Stimulated activated CD8-positive, alpha-beta memory T cell treated with anti-CD3 and anti-CD28 coated beads, Interleukin-7, amount 100 ng/mL, for 4 hours (primary cell): ENCODE measurements around the gene SHC1.
A peak's percentile ranks its signal among the peaks of the same experiment; 100 is the strongest.

Experiments
- DNase-seq, 2 donors: peaks; one replicate each; pipeline ENCODE4 v3.0.0-alpha.2; 2020; ENCODE audit warnings: low read depth in 2 of 2

The SHC1 gene

DNA sequence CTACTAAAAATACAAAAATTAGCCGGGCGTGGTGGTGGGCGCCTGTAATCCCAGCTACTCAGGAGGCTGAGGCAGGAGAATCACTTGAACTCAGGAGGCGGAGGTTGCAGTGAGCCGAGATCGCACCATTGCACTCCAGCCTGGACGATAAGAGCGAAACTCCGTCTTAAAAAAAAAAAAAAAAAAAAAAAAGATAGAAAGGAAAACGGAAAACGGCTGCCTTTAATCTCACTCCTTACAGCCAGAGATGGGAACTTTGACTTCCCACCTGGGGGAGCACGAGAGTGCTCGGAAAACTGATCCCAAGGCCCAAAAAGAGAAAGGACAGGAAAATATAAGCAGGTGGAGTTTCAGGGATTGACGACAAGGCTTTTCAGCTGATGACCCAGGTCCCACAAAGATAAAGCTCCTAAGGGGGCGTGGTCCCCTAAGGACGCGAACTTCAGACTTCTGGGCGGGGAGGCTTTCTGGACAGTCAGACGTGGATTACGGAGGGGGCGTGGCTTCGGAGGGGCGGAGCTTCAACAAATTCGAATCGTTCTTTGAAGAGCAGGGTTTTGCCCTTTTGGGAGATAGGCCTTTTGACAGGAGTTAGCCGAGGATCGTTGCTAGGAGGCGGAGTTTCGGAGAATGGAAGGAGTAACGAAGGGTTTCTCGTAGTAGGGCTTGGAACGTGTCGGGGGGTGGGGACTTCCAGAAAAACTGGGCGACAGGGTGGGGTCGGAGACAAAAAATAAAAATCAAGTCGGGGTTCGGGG, 3.0 kb upstream of the SHC1 start:
- peak; percentile 80 to 84 for DNase-seq

DNA sequence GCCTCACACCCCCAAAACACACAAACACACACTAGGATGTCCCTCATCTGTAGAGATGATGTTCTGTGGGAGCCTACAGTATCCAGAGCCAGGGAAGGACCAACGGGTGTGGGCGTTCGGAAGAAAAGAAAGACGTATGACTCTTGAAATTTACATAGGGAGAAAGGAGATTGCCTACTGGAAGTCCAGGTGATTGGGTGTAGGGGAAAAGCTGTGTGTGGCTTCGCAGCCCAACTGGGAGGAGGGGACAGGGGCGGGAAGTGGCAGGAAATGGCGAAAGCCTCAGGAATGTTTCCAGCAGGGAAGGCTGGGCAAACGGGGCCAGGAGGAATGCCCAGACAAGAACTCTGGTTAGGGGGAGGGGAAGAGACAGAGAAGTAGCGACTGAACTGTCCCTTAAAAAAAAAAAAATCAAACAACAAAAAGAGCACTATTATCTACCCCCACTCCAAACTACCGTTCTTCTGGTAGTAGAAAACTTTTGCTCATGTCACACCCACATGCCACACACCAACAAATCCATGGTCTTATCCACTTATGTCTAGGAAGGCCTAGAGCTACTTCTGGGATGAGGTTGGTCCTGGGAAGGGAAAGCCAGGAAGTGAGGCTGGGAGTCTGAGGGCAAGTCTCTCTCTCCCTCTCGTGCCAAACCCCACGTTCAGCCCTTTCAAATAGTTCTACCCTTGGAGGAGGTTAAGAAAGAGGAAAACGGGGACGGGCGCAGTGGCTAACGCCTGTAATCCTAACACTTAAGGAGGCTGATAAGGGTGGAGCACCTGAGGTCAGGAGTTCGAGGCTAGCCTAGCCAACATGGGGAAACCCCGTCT, 2.2 kb upstream of the SHC1 start:
- no peak for DNase-seq

- no peak for DNase-seq
Observed at GRCh38 chr1:154972213-154972516, 1.6 kb upstream of the SHC1 start.

DNA sequence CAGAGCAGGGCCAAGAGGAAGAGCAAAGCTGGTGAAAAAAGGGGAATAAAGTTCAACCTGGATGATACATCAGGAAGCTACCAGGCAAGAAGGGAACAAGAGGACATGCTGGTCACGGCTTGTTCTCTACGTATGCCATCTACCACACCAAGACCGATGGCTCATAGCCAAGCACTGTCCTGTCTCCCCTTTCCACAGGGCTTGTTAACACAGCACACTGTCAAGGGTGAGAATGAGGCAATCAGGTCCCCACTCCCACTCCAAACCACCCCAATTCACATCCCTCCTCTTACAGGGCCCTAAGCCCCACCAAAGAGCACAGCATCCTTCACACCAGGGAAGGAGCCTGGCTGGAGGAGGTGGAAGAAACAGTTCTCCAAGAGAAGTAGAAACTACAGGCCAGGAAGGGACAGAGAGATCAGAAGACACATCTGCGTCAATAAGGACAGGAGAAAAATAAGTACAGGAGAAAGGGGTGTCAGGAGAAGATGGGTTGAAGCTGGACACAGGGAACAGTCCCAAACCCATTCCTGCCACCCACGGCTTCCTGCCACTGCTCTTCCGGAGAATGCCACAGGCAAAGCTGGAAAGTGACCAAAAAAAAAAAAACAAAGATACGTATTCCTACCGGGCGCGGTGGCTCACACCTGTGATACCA, 923 bp upstream of the SHC1 start:
- no peak for DNase-seq

- no peak for DNase-seq
Observed at GRCh38 chr1:154969860-154970452, 591 bp downstream of the SHC1 start.

DNA sequence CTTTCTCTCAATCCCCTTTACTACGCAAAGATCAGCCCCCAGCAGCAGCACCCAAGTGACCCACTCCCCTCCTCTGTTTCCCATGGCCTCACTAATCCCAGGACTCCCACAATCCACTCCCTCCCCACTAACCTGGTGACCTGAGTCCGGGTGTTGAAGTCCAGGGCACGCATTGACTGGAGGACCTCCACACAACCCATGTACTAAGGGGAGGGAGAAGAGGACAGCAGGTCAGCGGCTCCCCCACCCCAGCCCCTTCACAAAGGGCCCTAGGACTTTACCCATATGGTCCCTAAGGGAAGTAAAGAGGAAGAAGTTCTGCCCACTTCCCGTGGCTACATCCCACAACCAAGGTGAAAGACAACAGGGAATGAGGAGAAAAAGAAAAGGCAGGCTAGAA, 1.3 kb downstream of the SHC1 start:
- no peak for DNase-seq

GRCh38 chr1:154968731-154969130, 1.8 kb downstream of the SHC1 start:
- DNase-seq, result no peak

- no peak for DNase-seq
Observed at GRCh38 chr1:154967331-154967950, 3.1 kb downstream of the SHC1 start.

DNA sequence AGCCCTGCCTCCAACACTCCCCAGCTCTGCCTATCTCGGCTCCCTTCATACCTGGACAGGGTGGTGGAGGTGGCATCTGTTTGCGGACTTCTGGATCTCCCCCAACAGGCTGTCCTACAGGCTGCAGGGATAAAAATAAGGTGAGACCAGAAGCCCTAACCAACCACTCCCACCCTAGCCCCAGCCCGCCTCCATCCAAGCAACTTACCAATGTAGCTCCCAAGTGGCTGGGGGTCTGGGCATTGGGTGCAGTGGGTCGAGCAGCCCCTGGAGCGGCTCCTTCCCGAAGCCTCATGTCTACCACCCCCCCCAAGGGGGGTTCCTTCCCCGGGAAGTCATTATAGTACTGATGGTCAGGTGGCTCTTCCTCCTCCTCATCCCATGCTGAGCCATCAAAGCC, 4.4 kb downstream of the SHC1 start:
- no peak for DNase-seq

GRCh38 chr1:154964359-154964758, 6.2 kb downstream of the SHC1 start:
- DNase-seq, result no peak

DNA sequence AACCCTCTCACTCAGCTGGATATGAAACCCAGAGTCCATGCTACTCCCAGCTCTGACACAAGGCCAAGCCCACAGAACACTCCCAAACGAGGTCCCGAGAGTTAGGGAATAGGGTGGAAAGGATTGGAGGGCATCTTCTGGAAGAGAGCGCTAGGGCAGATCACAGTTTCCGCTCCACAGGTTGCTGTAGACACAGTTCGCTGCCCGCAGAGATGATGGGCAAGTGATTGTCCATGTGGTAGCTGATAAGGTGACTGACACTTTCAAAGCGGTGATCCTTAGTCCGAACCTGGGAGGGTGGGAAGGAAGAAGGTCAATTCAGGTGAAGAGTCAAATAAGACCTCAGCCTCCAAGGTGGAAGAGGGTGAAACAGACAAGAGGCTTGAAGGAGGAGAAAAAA, 6.9 kb downstream of the SHC1 start:
- no peak for DNase-seq

DNA sequence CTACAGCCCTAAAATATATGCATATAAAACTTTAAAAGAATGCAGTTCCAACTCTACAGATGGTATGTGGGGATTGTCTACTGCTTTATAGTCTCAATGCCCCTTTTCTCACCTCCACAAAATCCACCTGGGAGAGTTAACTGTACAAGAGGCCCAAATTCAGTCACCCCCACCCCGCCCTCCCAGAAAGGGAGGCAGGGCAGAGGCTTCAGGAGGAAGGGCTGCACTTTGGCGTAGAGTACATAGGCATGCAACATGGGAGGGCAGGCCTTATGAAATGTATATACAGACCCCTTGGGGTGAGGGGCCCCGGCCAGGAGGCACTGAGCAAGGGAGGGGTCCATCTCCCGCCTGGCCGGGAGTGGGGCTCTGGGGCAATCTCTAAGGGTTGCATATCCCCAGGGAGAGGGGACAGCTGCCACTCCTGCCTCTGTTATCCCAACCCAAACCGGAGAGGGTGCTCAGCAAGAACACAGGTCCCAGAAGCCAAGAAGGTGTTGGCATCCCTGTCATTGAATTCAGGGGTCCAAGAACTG, 7.7 kb downstream of the SHC1 start:
- no peak for DNase-seq

- DNase-seq, result no peak
Observed at GRCh38 chr1:154962156-154962749, 8.3 kb downstream of the SHC1 start.

DNA sequence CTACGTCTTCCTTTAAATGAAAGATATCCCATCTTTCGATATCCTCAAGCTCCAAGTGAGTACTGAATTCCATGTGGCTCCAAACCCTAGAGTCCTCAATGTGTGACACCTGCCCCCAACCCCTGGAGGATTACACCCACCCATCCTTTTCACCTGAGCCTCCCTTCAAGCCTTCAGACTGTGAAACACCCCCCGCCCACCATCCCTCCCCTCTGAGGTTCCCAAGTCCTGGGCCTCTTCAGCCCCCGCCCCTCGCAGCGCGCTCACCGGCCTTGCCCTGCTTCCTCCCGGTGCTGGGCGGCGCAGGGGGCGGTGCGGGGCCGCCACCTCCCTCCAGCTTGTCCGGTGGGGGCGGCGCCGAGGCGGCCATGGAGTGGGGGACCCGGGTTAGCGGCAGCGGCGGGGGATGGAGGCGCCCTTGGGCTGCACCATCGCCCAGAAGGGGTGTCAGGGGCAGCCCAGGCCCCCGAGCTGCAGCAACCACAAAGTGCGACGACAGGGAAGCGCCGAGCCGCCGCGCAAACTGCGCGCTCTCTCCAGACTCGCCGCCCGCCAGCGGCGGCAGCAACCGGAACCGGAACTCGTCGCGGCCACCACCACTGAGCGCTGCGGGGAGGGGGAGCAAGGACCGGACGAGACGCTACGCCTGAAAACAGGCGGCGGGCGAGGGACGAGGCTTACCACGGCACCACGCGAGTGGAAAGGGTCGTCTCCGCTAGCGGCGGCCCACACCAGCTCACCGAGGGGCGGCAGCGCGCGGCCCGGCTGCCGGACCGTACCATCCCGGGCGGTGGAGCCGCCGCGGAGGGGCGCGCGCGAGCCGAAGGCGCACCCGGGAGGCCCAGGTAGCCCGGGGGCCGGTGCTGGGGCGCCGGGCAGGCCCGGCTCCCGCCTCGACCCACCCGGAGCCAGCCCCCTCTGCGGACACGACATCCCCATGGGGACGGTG, 9.1 kb downstream of the SHC1 start, which contains the start of gene PYGO2:
PYGO2 (minus strand) TSS at position 576 of the 949 bp plus-strand sequence; CDS start at position 370, 206 bp downstream.
- peak; percentile 58 to 80 for DNase-seq

GRCh38 chr1:154960446-154961136, 10.0 kb downstream of the SHC1 start:
- no peak for DNase-seq

GRCh38 chr1:154959426-154959780, 11.1 kb downstream of the SHC1 start:
- no peak for DNase-seq

DNA sequence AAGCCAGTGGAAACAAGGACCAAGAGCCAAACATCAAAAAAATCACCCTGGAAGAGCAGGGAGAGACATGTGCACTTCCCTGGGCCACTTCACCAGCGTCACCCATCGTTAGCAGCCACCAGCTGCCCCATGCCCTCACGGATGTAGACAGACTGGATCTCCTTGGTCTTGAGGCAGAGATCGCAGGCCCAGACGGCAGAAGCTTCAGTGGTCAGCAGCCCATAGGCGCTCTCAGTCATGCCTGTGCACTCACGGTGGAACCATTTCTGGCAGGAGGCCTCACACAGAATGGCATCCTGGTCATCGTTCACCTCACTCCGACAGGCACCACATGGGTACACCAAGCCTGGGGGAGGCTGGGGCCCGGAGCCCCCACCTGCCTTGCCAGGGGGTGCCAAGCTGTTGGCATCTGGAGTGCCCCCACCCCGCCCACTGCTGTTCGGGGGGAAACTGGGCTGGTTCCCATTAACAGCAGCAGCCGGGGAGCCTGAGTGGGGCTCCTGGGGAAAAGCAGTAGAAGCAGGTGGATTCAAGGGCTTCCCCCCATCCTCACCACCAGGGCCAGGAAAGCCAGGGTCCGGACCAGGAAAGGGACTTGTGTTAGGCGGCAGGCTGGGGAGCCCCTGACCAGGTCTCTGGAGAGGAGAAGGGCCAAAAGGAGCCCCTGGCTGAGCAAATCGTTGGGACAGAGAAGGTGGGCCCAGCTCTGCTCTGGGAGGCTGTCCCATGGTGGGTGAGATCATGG, 11.7 kb downstream of the SHC1 start:
- DNase-seq, result no peak

DNA sequence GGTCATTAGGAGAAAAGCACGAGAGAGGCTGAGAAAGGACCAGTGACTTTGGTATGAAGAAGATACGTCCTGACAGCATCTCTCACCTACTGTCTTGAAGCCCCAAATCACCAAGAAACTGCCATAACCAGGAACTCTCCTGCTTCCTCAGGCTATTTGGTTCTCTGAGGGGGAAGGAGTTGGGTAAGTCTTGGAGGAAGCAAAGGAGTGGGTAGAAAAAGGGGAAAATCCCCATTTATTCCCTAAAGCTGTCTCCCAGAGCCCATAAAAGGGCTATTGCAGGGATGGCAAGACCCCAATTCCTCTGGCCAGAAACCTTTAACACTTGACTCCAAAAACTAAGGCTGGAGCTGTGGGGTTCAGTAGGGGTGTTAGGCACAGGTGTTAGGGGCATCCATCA, 12.5 kb downstream of the SHC1 start:
- no peak for DNase-seq
